Measurements from ENCODE around the gene GABBR2.

Gene GABBR2

GRCh38 chr9:98254228-98255060 is 454.3 kb downstream of the GABBR2 start:
- DNase-seq (no peak), ATAC-seq (no peak)

- DNase-seq, result no peak
- ATAC-seq, result no peak
Measured at GRCh38 chr9:98253565-98253964, 455.2 kb downstream of the GABBR2 start.

- DNase-seq (no peak), ATAC-seq (no peak)
Measured at GRCh38 chr9:98251551-98251950, 457.2 kb downstream of the GABBR2 start.

DNA sequence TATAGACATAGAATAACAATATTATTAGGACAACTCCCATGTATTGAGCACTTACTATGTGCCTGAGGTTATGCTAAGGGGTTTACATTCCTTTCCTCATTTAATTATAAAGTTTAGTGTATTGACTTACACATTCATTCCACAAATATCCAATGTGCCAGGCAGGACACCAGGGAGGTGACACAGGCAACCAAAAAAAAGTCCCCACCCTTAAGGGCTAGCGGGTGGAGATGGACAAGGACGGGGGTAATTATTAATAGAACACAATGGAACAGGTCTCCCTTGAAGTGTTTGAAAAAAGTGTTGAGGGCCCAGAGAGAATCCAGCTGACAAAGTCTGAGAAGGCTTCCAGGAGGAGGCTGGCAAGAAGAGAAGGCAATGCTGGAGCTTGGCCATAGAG is 459.0 kb downstream of the GABBR2 start:
- DNase-seq (no peak), ATAC-seq (no peak)

GRCh38 chr9:98248737-98249474 is 459.8 kb downstream of the GABBR2 start:
- DNase-seq, result no peak
- no peak for ATAC-seq

- ATAC-seq (no peak), DNase-seq (no peak)
Measured at GRCh38 chr9:98247831-98248657, 460.7 kb downstream of the GABBR2 start.

- DNase-seq (no peak), ATAC-seq (no peak)
Measured at GRCh38 chr9:98242426-98242825, 466.3 kb downstream of the GABBR2 start.

GRCh38 chr9:98241357-98242300 is 467.1 kb downstream of the GABBR2 start:
- ATAC-seq (no peak), DNase-seq (no peak)

GRCh38 chr9:98240475-98240874 is 468.3 kb downstream of the GABBR2 start:
- ATAC-seq, result no peak
- DNase-seq, result no peak

All from stimulated activated naive CD8-positive, alpha-beta T cell treated with anti-CD3 and anti-CD28 coated beads, Interleukin-15, Interleukin-2, amounts not matched to agents 100 U/mL and 50 U/mL, for 24 hours (primary cell).